T-cell (primary cell): ENCODE results near the gene MCCD1. TPM values are rescaled to one million over a fixed set of nuclear protein-coding genes. Genes with fewer than 3 reads are reported as not detected.

Experiments used
- ATAC-seq, 4 experiments: fragments of 200-7000 bp in 3 of 4; fragments of 150-1000 bp in 1 of 4; cut with Tn5 transposase; replicated peaks in 1 of 4; 1 replicate in 3 of 4; 2 replicates in 1 of 4; pipeline ENCODE4 v1.10.0; 2021; ENCODE audit warnings: moderate library complexity in 3 of 4, mild to moderate bottlenecking in 2 of 4, moderate number of reproducible peaks in 1 of 4
- CTCF ChIA-PET, 2 donors: fragments of 300-600 bp; sonication (Branson Sonifier 250); formaldehyde crosslinking; loops; one replicate each; lab custom pipeline; 2022; ENCODE audit warnings: antibody characterized with exemption in 2 of 2; lab: Charles Lee
- POLR2A ChIA-PET, 2 donors: fragments of 300-600 bp; sonication (Branson Sonifier 250); formaldehyde crosslinking; loops; one replicate each; lab custom pipeline; 2022; ENCODE audit warnings: antibody characterized with exemption in 2 of 2; lab: Charles Lee
- DNase-seq, 35 experiments: peaks; one replicate each; pipeline versions ENCODE4 v3.0.0 to v3.0.0-alpha.2; 2013 to 2023
- H3K27ac ChIP-seq: one replicate; pipeline ENCODE4 v1.5.1; 2013; ENCODE audit warnings: low read length
- H3K27me3 ChIP-seq, 2 experiments: replicated peaks in 1 of 2; 1 replicate in 1 of 2; 2 replicates in 1 of 2; pipeline versions ENCODE4 v1.6.1 to v1.7.0; 2013; ENCODE audit warnings: low read length in 1 of 2, mixed read lengths in 1 of 2; ENCODE audit not compliant: control insufficient read depth in 2 of 2, insufficient read depth in 2 of 2; ENCODE audit errors: extremely low read depth in 1 of 2
- H3K36me3 ChIP-seq, 2 donors: 1 replicate in 1 of 2; 2 replicates in 1 of 2; pipeline versions ENCODE4 v1.6.1 to v1.7.0; 2013; ENCODE audit warnings: low read length in 1 of 2; ENCODE audit not compliant: control insufficient read depth in 2 of 2, insufficient read depth in 1 of 2; ENCODE audit errors: extremely low read depth in 1 of 2
- H3K4me1 ChIP-seq, 2 experiments: 1 replicate in 1 of 2; 2 replicates in 1 of 2; pipeline versions ENCODE4 v1.6.1 to v1.7.0; 2013; ENCODE audit warnings: low read length in 2 of 2, mixed read lengths in 1 of 2; ENCODE audit not compliant: insufficient read depth in 2 of 2, control insufficient read depth in 1 of 2; ENCODE audit errors: extremely low read depth in 1 of 2
- H3K4me3 ChIP-seq, 2 donors: 1 replicate in 1 of 2; 2 replicates in 1 of 2; pipeline versions ENCODE4 v1.5.1 to v1.7.0; 2013; ENCODE audit warnings: mild to moderate bottlenecking in 2 of 2, low read length in 1 of 2, moderate library complexity in 1 of 2; ENCODE audit not compliant: control insufficient read depth in 1 of 2; ENCODE audit errors: extremely low read depth in 1 of 2
- H3K9me3 ChIP-seq: 2 replicates; pipeline ENCODE4 v1.7.0; 2013
- H3K27ac Mint-ChIP-seq, 2 donors: one replicate each; pipeline ENCODE4 v1.8.0; 2020 to 2021; ENCODE audit warnings: mild to moderate bottlenecking in 2 of 2, mixed read lengths in 2 of 2
- H3K27me3 Mint-ChIP-seq, 2 donors: one replicate each; pipeline ENCODE4 v1.8.0; 2021 to 2022; ENCODE audit warnings: mixed read lengths in 2 of 2
- H3K36me3 Mint-ChIP-seq: one replicate; pipeline ENCODE4 v1.8.0; 2021; ENCODE audit warnings: mixed read lengths
- H3K4me1 Mint-ChIP-seq, 3 donors: one replicate each; pipeline ENCODE4 v1.8.0; 2020 to 2022; ENCODE audit warnings: mixed read lengths in 3 of 3, mild to moderate bottlenecking in 1 of 3
- H3K4me3 Mint-ChIP-seq, 3 donors: one replicate each; pipeline ENCODE4 v1.8.0; 2020 to 2022; ENCODE audit warnings: mild to moderate bottlenecking in 3 of 3, mixed read lengths in 3 of 3, moderate library complexity in 3 of 3
- H3K9me3 Mint-ChIP-seq, 3 donors: one replicate each; pipeline ENCODE4 v1.8.0; 2020 to 2022; ENCODE audit warnings: mixed read lengths in 3 of 3
- WGBS: methylation state at CpG from one replicate; pipeline ENCODE4 v1.1.5; 2013; ENCODE audit warnings: missing lambda C conversion rate; ENCODE audit not compliant: insufficient coverage; 5-methylcytosine and 5-hydroxymethylcytosine counted together
- total RNA-seq, 35 experiments: library from RNA in 6 of 35; stranded (reverse) in 6 of 35; fragments of 120-200 nt in 1 of 35; gene quantifications; one replicate each; pipeline versions ENCODE4 v1.2.1 to v1.2.4 and lab custom pipeline; 2013 to 2026

The MCCD1 gene
- total RNA-seq, 5 donors from 2014 or later (not counting 1 experiment from before 2014, with no cell fraction given): not detected

DNA sequence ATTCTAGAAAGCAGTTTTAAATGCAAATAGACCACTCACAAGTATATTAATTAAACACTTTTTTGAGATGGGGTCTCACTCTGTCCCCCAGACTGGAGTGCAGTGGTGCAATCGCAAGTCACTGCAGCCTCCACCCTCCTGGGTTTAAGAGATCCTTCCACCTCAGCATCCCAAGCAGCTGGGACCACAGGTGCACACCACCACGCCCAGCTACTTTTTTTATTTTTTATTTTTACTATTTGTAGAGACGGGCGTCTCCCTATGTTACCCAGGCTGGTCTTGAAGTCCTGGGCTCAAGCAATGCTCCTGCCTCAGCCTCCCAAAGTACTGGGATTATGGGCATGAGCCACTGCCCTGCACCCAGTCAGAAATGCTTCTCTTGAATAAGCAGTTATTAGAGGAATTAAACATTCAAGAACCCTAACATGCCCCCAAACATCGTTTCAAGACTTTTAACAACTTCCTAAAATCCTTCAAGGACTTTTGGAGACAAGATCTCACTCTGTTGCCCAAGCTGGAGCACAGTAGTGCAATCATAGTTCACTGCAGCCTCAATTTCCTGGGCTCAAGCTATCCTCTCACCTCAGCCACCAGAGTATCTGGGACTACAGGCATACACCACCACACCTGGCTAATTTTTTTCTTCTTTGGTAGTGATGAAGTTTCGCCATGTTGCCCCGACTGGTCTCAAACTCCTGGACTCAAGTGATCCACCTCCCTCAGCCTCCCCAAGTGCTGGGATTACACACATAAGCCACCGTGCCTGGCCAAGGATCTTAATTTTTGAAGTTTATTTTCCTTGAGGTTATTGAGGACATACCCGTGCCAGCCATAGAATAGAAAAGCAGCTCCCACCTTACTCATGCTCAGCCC is 3.2 kb downstream of the MCCD1 start:
- no peaks in the 10 kb centered on the region for H3K9me3 ChIP-seq
- ATAC-seq: no peak
- no peaks in the 10 kb centered on the region for H3K27me3 Mint-ChIP-seq
- H3K36me3 Mint-ChIP-seq: peaks cover 57% of the 10 kb centered on the region
- H3K4me1 Mint-ChIP-seq: peaks cover 14 to 26% (median 22%) of the 10 kb centered on the region in 3 donors
- H3K36me3 ChIP-seq: peaks cover 14 to 73% of the 10 kb centered on the region in 2 donors
- POLR2A ChIA-PET: interaction anchor here in 1 of 2 donors (0.5 to 0.9 kb wide), 2 partner anchors 9 to 127 kb away, joined by 3 to 6 read pairs; partner anchors contain the start of gene DDX39B
- peaks cover 0 to 7% of the 10 kb centered on the region in 2 experiments for H3K4me1 ChIP-seq
- DNase-seq: no peak
- H3K27me3 ChIP-seq: no peaks in the 10 kb centered on the region
- no peak overlapping the region for H3K4me3 ChIP-seq
- H3K27ac Mint-ChIP-seq: no peak overlapping the region
- H3K9me3 Mint-ChIP-seq: no peaks in the 10 kb centered on the region
- CTCF ChIA-PET: interaction anchor here in 1 of 2 donors (0.8 kb wide), 1 partner anchor 67 kb away, joined by 3 read pairs; no protein-coding TSS in a partner anchor
- H3K27ac ChIP-seq: no peak overlapping the region
- WGBS: 91% methylated on average over 4 of the region's 9 CpGs
- no peak overlapping the region for H3K4me3 Mint-ChIP-seq

DNA sequence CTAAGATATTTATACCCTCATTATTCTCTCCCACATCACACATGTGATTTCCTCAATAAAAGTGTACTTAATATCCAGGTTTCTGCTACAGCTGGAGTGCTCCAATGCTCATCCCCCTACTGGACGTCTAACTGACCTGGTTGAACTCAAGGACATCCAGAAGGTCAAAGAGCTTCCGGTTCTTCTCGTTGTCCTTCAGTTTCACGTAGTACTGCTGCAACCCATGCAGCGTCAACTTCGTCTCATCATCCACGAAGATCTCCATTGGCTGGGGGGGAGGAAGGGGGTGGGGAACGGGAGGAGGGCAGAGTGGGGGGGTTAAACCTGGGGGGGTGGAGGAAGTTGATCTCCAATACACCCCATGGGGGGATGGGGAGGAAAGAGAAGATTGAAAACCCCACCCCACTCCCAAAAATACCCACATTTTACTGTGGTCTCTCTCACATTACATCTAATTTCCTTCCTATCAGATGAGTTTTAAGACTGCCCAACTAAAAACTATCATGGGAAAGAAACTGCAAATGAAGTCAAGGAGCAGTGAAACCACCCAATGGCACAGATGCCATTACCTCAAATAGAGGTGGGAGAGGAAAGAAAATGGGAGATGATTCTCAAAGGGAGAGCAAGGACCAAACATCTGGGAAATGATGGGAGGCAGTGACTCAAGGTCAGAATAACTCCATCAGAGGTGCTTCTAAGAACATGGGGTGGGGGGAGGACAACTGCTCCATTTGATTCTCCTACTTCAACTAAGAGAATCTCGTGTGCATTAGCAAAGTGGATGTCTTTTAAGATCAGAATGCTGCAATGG is 4.1 kb downstream of the MCCD1 start:
- Histone ChIP-seq H3K27ac (no peak overlapping the region), H3K36me3 (peaks cover 14 to 82% of the 10 kb centered on the region in 2 donors), H3K4me1 (peaks cover 0 to 7% of the 10 kb centered on the region in 2 experiments), H3K27me3 (no peaks in the 10 kb centered on the region), H3K4me3 (no peak overlapping the region), H3K9me3 (no peaks in the 10 kb centered on the region)
- Mint-ChIP-seq H3K27me3 (no peaks in the 10 kb centered on the region), H3K9me3 (no peaks in the 10 kb centered on the region), H3K4me3 (no peak overlapping the region), H3K36me3 (peaks cover 61% of the 10 kb centered on the region), H3K4me1 (peaks cover 19 to 31% (median 26%) of the 10 kb centered on the region in 3 donors), H3K27ac (peak overlapping the region; percentile 15 to 25)
- ATAC-seq (no peak), DNase-seq (no peak)
- CTCF ChIA-PET: no interaction called here
- 90% methylated on average over 1 of the region's 9 CpGs for WGBS
- POLR2A ChIA-PET: interaction anchor here in 1 of 2 donors (0.5 kb wide), 1 partner anchor 126 kb away, joined by 6 read pairs; no protein-coding TSS in a partner anchor

DNA sequence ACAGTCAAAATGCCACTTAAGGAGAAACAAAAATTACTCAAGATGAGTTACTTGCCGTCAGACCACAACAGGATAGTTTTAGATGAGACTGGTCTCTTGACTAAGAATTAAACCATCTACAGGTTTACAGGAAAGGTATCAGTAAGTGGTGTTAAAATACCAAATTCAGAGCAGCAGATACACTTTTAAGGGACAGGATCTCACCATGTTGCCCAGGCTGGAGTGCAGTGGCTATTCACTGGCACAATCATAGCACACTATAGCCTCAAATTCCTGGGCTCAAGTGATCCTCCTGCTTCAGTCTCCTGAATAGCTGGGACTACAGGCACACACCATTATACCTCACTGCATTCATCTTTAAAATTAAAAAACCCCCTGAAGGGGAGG is 4.7 kb downstream of the MCCD1 start:
- Mint-ChIP-seq H3K9me3 (no peaks in the 10 kb centered on the region), H3K27ac (peak overlapping the region; percentile 15 to 25), H3K27me3 (no peaks in the 10 kb centered on the region), H3K4me3 (no peak overlapping the region), H3K4me1 (peaks cover 25 to 34% (median 29%) of the 10 kb centered on the region in 3 donors), H3K36me3 (peaks cover 65% of the 10 kb centered on the region)
- no CpG with 5 or more reads among the region's 1 CpG for WGBS
- ChIA-PET POLR2A (no interaction called here), CTCF (no interaction called here)
- Histone ChIP-seq H3K27ac (no peak overlapping the region), H3K36me3 (peaks cover 14 to 88% of the 10 kb centered on the region in 2 donors), H3K9me3 (no peaks in the 10 kb centered on the region), H3K27me3 (no peaks in the 10 kb centered on the region), H3K4me3 (no peak overlapping the region), H3K4me1 (peaks cover 0 to 7% of the 10 kb centered on the region in 2 experiments)
- no peak for DNase-seq
- no peak for ATAC-seq

GRCh38 chr6:31534011-31534410 is 5.2 kb downstream of the MCCD1 start:
- H3K36me3 Mint-ChIP-seq: peaks cover 70% of the 10 kb centered on the region

GRCh38 chr6:31534521-31535040 is 5.8 kb downstream of the MCCD1 start:
- 92% methylated on average over 21 of the region's 24 CpGs for WGBS
- ATAC-seq: no peak
- H3K4me3 Mint-ChIP-seq: no peak overlapping the region
- peaks cover 36 to 46% (median 41%) of the 10 kb centered on the region in 3 donors for H3K4me1 Mint-ChIP-seq
- no peak overlapping the region for H3K27ac Mint-ChIP-seq
- no peaks in the 10 kb centered on the region for H3K27me3 Mint-ChIP-seq
- Histone ChIP-seq H3K4me3 (no peak overlapping the region), H3K36me3 (peaks cover 18 to 96% of the 10 kb centered on the region in 2 donors), H3K27me3 (no peaks in the 10 kb centered on the region), H3K4me1 (peaks cover 9 to 18% of the 10 kb centered on the region in 2 experiments), H3K9me3 (no peaks in the 10 kb centered on the region), H3K27ac (no peak overlapping the region)
- ChIA-PET CTCF (no interaction called here), POLR2A (no interaction called here)
- H3K36me3 Mint-ChIP-seq: peaks cover 76% of the 10 kb centered on the region
- H3K9me3 Mint-ChIP-seq: no peaks in the 10 kb centered on the region
- no peak for DNase-seq

More at GRCh38 chr6:31534011-31534410, 5.2 kb downstream of the MCCD1 start:
- H3K27ac Mint-ChIP-seq: no peak overlapping the region
- no peaks in the 10 kb centered on the region for H3K9me3 Mint-ChIP-seq
- ATAC-seq (no peak), DNase-seq (no peak)
- peak overlapping the region in 1 of 3 donors; percentile 13 for H3K4me3 Mint-ChIP-seq
- Histone ChIP-seq H3K4me1 (peaks cover 4 to 13% of the 10 kb centered on the region in 2 experiments), H3K36me3 (peaks cover 19 to 93% of the 10 kb centered on the region in 2 donors), H3K9me3 (no peaks in the 10 kb centered on the region), H3K27me3 (no peaks in the 10 kb centered on the region), H3K27ac (no peak overlapping the region), H3K4me3 (no peak overlapping the region)
- POLR2A ChIA-PET: no interaction called here
- CTCF ChIA-PET: no interaction called here
- no peaks in the 10 kb centered on the region for H3K27me3 Mint-ChIP-seq
- peaks cover 31 to 40% (median 35%) of the 10 kb centered on the region in 3 donors for H3K4me1 Mint-ChIP-seq
- WGBS: 97% methylated on average over 3 of the region's 6 CpGs
